Loucy (cell line): Measurements from ENCODE around the gene NCOA5.

Experiments used
- H2AFZ ChIP-seq: fragments of 200-600 bp; sonication (generic); 2 replicates; pipeline ENCODE4 v1.6.0; 2016; ENCODE audit warnings: antibody characterized with exemption, mild to moderate bottlenecking, low read length, moderate library complexity
- H3F3A ChIP-seq: fragments of 200-600 bp; 2 replicates; pipeline ENCODE4 v1.6.0; 2016; ENCODE audit warnings: antibody characterized with exemption, low read depth, mild to moderate bottlenecking
- H3K27me3 ChIP-seq: fragments of 200-600 bp; sonication (generic); 2 replicates; pipeline ENCODE4 v1.6.1; 2014; ENCODE audit warnings: low read length, mild to moderate bottlenecking; ENCODE audit not compliant: insufficient read depth, poor library complexity, severe bottlenecking
- H3K36me3 ChIP-seq: fragments of 200-600 bp; sonication (generic); 2 replicates; pipeline ENCODE4 v1.6.1; 2016; ENCODE audit warnings: low read length; ENCODE audit not compliant: insufficient read depth
- H3K4me1 ChIP-seq: fragments of 200-600 bp; sonication (generic); 2 replicates; pipeline ENCODE4 v1.5.1; 2014; ENCODE audit warnings: low read length, mild to moderate bottlenecking; ENCODE audit not compliant: insufficient read depth, poor library complexity, severe bottlenecking
- H3K4me2 ChIP-seq: fragments of 200-600 bp; sonication (generic); 2 replicates; pipeline ENCODE4 v1.6.0; 2014; ENCODE audit warnings: antibody characterized with exemption, low read length, low read depth, mild to moderate bottlenecking; ENCODE audit not compliant: poor library complexity, severe bottlenecking
- H3K4me3 ChIP-seq: fragments of 200-600 bp; sonication (generic); 2 replicates; pipeline ENCODE4 v1.5.1; 2014; ENCODE audit warnings: low read length, mild to moderate bottlenecking, mixed read lengths; ENCODE audit not compliant: poor library complexity, severe bottlenecking
- H3K79me2 ChIP-seq: fragments of 200-600 bp; sonication (generic); 2 replicates; pipeline ENCODE4 v1.6.1; 2014; ENCODE audit warnings: low read length; ENCODE audit not compliant: insufficient read depth
- H3K9ac ChIP-seq: fragments of 200-600 bp; sonication (generic); 2 replicates; pipeline ENCODE4 v1.6.0; 2014; ENCODE audit warnings: mild to moderate bottlenecking, low read depth, low read length, moderate library complexity; ENCODE audit not compliant: poor library complexity, severe bottlenecking
- H3K9me2 ChIP-seq: fragments of 200-600 bp; sonication (generic); replicated peaks from 2 replicates; pipeline ENCODE4 v1.6.1; 2016; ENCODE audit warnings: low read depth, low read length, mixed read lengths
- H3K9me3 ChIP-seq: fragments of 200-600 bp; sonication (generic); 2 replicates; pipeline ENCODE4 v1.6.1; 2014; ENCODE audit warnings: mild to moderate bottlenecking, antibody characterized with exemption, low read length, low read depth; ENCODE audit not compliant: insufficient read depth
- H4K20me1 ChIP-seq: fragments of 200-600 bp; sonication (generic); 2 replicates; pipeline ENCODE4 v1.6.0; 2014; ENCODE audit warnings: antibody characterized with exemption, low read length, mild to moderate bottlenecking; ENCODE audit not compliant: insufficient read depth, poor library complexity, severe bottlenecking
- CTCF ChIP-seq: fragments of 200-600 bp; sonication (generic); conservative IDR thresholded peaks from 2 replicates; pipeline ENCODE4 v1.5.1; 2014; ENCODE audit warnings: mild to moderate bottlenecking, antibody characterized with exemption, low read length
- EZH2phosphoT487 ChIP-seq: fragments of 200-600 bp; IDR thresholded peaks from 2 replicates; pipeline ENCODE4 v1.6.1; 2018; ENCODE audit warnings: antibody characterized with exemption, mild to moderate bottlenecking, moderate library complexity, borderline replicate concordance

Gene NCOA5

GRCh38 chr20:46073024-46073423 lies 16.7 kb downstream of the NCOA5 start:
- no peaks in the 10 kb centered on the region for H3K4me1 ChIP-seq
- no peaks in the 10 kb centered on the region for H3F3A ChIP-seq
- no peaks in the 10 kb centered on the region for H3K9me2 ChIP-seq
- H2AFZ ChIP-seq: no peak overlapping the region
- H4K20me1 ChIP-seq: peaks cover 25% of the 10 kb centered on the region
- no peaks in the 10 kb centered on the region for H3K9me3 ChIP-seq
- H3K36me3 ChIP-seq: peaks cover 59% of the 10 kb centered on the region
- no peak overlapping the region for H3K4me3 ChIP-seq
- no peaks in the 10 kb centered on the region for H3K27me3 ChIP-seq
- no peak overlapping the region for H3K9ac ChIP-seq
- peaks cover 6% of the 10 kb centered on the region; the same call in 1 of the 2 replicates for H3K79me2 ChIP-seq
- H3K4me2 ChIP-seq: no peak overlapping the region
- TF ChIP-seq CTCF (no peak), EZH2phosphoT487 (no peak)

- no peak for TF ChIP-seq CTCF
- TF ChIP-seq EZH2phosphoT487: no peak
- peaks cover 10% of the 10 kb centered on the region for H4K20me1 ChIP-seq
- H3K27me3 ChIP-seq: no peaks in the 10 kb centered on the region
- no peaks in the 10 kb centered on the region for H3K79me2 ChIP-seq
- no peak overlapping the region for H2AFZ ChIP-seq
- no peaks in the 10 kb centered on the region for H3F3A ChIP-seq
- no peak overlapping the region for H3K4me2 ChIP-seq
- H3K9me2 ChIP-seq: no peaks in the 10 kb centered on the region
- no peaks in the 10 kb centered on the region for H3K9me3 ChIP-seq
- no peak overlapping the region for H3K9ac ChIP-seq
- H3K4me1 ChIP-seq: no peaks in the 10 kb centered on the region
- H3K36me3 ChIP-seq: peaks cover 63% of the 10 kb centered on the region
- no peak overlapping the region for H3K4me3 ChIP-seq
Measured at GRCh38 chr20:46071573-46071972, 18.2 kb downstream of the NCOA5 start.

DNA sequence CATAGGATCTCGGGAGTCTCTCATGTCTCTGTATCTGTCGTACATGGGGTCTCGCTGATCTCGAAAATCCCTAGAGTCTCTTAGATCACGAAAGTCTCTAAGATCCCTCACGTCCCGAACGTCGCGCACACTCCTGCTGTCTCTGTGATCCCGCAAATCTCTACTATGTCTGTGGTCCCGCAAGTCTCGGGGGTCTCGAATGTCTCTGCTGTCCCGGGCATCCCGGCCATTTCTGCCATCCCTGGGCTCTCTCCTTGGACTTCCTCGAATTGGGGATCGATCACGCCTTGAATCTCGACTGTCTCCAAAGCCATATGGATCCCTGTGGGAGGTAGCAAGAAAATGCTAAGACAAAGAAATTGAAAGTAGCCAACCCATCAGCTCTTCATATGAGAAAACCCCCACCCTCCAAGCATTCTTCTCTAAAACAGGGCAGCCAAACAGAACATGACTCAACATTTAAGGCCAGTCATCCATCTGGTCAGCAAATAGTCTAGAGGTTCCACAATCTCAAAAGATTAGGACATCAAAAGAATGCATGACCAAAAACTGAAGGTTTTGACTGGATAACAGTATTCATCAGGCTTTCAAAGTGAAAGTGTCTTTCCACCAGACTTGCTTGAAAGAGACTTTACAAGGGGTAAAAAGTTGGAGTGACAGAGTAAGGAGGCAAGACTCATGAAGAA lies 19.4 kb downstream of the NCOA5 start:
- Histone ChIP-seq H3K4me1 (no peaks in the 10 kb centered on the region), H4K20me1 (peaks cover 7% of the 10 kb centered on the region), H3K27me3 (no peaks in the 10 kb centered on the region), H2AFZ (no peak overlapping the region), H3K9me2 (no peaks in the 10 kb centered on the region), H3F3A (no peaks in the 10 kb centered on the region), H3K9me3 (no peaks in the 10 kb centered on the region), H3K4me2 (no peak overlapping the region), H3K36me3 (peaks cover 69% of the 10 kb centered on the region), H3K9ac (no peak overlapping the region), H3K4me3 (no peak overlapping the region), H3K79me2 (no peaks in the 10 kb centered on the region)
- TF ChIP-seq CTCF (no peak), EZH2phosphoT487 (no peak)
